IMR-90 (cell line): ENCODE data around the gene ZNF563.

Source experiments
- BHLHE40 ChIP-seq: fragments of 150-350 bp; IDR thresholded peaks from 2 replicates; pipeline ENCODE4 v1.6.1; 2016; ENCODE audit warnings: mild to moderate bottlenecking, low read depth, low read length
- CTCF ChIP-seq: conservative IDR thresholded peaks from 2 replicates; pipeline ENCODE4 v1.5.1; 2012; ENCODE audit warnings: mild to moderate bottlenecking, low read depth, low read length, improper control_type of control experiment
- POLR2A ChIP-seq: IDR thresholded peaks from 2 replicates; pipeline ENCODE4 v1.6.1; 2012; ENCODE audit warnings: mild to moderate bottlenecking, low read depth, low read length
- RFX5 ChIP-seq: IDR thresholded peaks from 2 replicates; pipeline ENCODE4 v1.8.0; 2012; ENCODE audit warnings: low read depth, mild to moderate bottlenecking, low read length, moderate library complexity
- SMC3 ChIP-seq: fragments of 150-350 bp; IDR thresholded peaks from 2 replicates; pipeline ENCODE4 v1.6.1; 2016; ENCODE audit warnings: low read depth, mild to moderate bottlenecking, antibody characterized with exemption, low read length, moderate library complexity

DNA sequence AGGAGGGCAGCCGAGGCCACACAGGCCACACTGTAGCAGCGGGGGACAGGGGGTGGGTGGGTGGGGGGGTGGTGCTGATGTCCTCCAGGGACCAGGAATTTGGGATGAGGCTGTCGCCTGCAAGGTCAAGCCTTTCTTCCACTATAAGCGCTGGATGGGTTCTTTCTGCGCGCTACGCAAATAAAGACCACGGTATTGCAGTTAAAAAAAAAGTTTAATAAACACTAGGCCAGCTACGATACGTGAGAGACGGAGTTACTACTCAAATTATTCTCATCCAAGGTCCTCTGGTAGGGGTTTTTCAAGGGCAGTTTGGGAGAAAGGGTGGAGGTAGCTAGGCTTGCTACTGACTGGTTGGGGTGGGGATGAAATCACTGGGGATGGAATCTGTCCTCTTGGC lies 38.2 kb downstream of the ZNF563 start:
- TF ChIP-seq CTCF (no peak), BHLHE40 (no peak), POLR2A (no peak), RFX5 (no peak), SMC3 (no peak)
